ENCODE results near the gene C1QTNF8. TPM values are rescaled to one million over a fixed set of nuclear protein-coding genes. Genes with fewer than 3 reads are reported as not detected.

C1QTNF8 gene
- total RNA-seq, 2 donors from 2014 or later = not detected

DNA sequence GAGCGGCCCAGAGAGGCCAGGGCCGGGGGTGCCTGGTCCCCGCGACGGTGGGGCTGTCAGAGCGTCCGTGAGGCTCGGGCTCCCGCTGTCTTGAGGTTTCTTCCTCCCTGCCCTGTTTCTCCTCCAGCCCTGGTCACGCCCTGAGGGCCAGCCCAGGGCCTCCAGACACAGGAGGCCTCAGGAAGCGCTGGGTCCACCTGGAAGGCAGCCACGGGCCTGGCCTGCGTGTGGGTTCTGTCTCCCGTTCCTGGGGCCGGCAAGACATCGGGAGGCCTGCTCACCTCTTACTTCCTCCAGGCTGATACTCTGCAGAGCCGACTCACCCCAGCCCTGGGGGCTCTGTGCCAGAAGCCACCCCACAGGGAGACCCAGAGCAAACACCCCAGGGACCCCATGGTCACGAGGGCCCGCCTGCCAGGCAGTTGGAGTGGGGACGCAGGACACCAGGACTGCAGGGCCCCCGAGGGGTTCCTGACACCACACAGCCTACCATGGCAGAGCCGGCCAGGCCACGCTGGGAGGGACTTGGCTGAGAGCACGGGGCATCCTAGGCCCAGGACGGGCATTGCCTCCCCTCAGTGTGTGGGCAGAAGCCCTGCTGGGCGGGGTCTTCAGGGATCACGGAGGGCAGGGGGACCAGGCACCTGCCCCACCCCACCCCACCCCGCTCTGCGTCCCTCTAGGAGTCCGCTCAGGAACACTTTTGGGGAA lies 37.9 kb upstream of the C1QTNF8 start:
- no peak for DNase-seq
- H3K9me3 Mint-ChIP-seq = no peaks in the 10 kb centered on the region
- no peaks in the 10 kb centered on the region for H3K4me1 Mint-ChIP-seq (ENCODE audit: low read depth)
- H3K27ac Mint-ChIP-seq = no peak overlapping the region
- ATAC-seq (replicated peaks in 1 of 2) = no peak
- no peaks in the 10 kb centered on the region for H3K27me3 Mint-ChIP-seq (ENCODE audit: low read depth)
- no peak overlapping the region for H3K4me3 Mint-ChIP-seq
- no peaks in the 10 kb centered on the region for H3K36me3 Mint-ChIP-seq (ENCODE audit: insufficient read depth in 2 of 2)

DNA sequence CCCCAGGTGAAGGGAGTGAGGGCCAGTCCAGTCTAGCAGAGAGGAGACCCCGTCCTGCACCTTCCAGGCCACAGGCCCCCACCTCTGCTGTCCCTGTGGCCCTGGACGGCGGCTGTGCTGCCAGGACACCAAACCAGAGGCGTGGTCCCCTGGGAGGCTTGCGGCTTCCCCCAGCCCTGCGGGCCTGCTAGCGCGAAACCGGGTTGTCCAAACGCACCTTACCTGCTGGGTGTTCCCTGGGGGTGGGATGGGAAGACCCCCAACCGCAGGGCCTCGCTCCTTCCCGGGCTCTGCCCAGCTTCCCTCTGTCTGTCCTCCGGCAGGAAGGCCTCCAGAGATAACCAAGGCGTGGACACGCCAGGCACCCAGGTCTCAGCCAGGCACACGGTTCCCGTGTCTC lies 37.2 kb upstream of the C1QTNF8 start:
- DNase-seq (no peak), ATAC-seq (replicated peaks in 1 of 2) (no peak)
- Mint-ChIP-seq H3K4me3 (no peak overlapping the region), H3K36me3 (ENCODE audit: insufficient read depth in 2 of 2) (no peaks in the 10 kb centered on the region), H3K4me1 (ENCODE audit: low read depth) (no peaks in the 10 kb centered on the region), H3K9me3 (no peaks in the 10 kb centered on the region), H3K27ac (no peak overlapping the region), H3K27me3 (ENCODE audit: low read depth) (no peaks in the 10 kb centered on the region)

DNA sequence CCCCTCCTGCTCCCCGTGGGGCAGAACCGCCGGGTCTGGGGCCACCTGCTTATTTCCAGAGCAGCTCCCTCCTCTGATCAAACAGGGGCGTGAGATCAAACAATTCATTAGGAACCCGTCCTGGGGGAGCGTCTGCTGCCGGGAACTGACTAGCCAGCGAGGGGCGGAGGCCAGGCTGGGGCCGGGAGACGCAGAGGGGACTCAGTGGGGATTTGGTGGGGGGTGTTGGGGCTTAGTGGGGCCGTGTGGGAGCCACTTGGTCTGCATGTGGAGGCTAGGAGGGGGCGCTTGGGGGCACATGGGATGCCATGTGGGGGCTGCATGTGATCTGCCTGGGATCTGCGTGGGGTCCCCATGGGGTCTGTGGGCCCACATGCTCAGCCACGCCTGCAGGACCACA lies 36.4 kb upstream of the C1QTNF8 start:
- H3K36me3 Mint-ChIP-seq (ENCODE audit: insufficient read depth in 2 of 2) = no peaks in the 10 kb centered on the region
- H3K4me3 Mint-ChIP-seq = no peak overlapping the region
- DNase-seq (no peak), ATAC-seq (replicated peaks in 1 of 2) (no peak)
- H3K27ac Mint-ChIP-seq = no peak overlapping the region
- H3K9me3 Mint-ChIP-seq = no peaks in the 10 kb centered on the region
- H3K27me3 Mint-ChIP-seq (ENCODE audit: low read depth) = no peaks in the 10 kb centered on the region
- H3K4me1 Mint-ChIP-seq (ENCODE audit: low read depth) = no peaks in the 10 kb centered on the region

DNA sequence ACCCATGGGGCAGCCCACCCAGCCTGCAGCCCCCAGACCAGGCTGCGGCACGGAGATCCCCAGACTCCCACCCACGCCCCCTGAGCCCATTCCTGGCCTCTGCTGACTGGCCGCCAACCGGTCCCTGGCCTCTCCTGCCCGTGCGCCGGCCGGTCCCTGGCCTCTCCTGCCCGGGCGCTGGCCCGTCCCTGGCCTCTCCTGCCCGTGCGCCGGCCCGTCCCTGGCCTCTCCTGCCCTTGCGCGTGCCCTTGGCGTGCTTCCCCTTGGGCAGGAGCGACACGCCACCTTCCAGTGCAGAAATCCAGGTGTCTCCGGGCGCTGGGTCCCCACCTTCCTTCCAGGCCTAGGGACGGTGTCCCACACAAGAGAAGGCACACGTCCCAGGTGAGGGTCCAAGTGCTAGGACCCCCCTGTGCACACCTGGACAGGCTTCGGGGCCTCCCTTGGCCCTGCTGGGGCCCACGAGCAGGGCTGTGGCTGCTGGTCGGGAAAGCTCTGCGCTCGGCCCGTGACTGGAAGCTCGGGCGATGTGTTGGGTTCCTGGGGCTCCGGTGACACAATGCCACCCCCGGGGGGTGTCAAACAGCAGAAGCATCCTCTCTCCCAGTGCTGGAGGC lies 35.4 kb upstream of the C1QTNF8 start:
- Mint-ChIP-seq H3K27me3 (ENCODE audit: low read depth) (no peaks in the 10 kb centered on the region), H3K27ac (no peak overlapping the region), H3K36me3 (ENCODE audit: insufficient read depth in 2 of 2) (no peaks in the 10 kb centered on the region), H3K9me3 (no peaks in the 10 kb centered on the region), H3K4me1 (ENCODE audit: low read depth) (no peaks in the 10 kb centered on the region), H3K4me3 (no peak overlapping the region)
- no peak for DNase-seq
- ATAC-seq (replicated peaks in 1 of 2) = no peak

DNA sequence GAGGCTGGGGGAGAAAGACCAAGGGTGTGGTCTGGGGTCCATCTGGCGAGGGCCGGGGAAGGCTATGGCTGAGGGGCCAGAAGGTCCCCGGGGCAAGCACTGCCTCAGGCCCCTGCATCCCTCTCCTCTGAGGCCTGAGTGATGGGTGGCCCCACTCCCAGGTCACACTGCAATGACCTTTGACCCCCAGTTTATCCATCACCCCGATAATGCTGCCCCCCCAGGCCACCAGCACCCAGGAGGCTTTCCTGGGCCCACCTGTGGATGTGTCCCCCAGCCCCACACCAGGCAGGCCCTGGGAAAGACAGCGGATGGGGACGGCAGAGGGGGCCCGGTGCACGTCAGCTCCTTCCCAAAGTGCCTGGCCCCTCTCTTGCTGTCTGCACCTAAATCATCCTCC lies 34.3 kb upstream of the C1QTNF8 start:
- DNase-seq (no peak), ATAC-seq (replicated peaks in 1 of 2) (no peak)
- no peaks in the 10 kb centered on the region for H3K9me3 Mint-ChIP-seq
- no peaks in the 10 kb centered on the region for H3K27me3 Mint-ChIP-seq (ENCODE audit: low read depth)
- H3K4me3 Mint-ChIP-seq = no peak overlapping the region
- no peak overlapping the region for H3K27ac Mint-ChIP-seq
- H3K4me1 Mint-ChIP-seq (ENCODE audit: low read depth) = no peaks in the 10 kb centered on the region
- H3K36me3 Mint-ChIP-seq (ENCODE audit: insufficient read depth in 2 of 2) = no peaks in the 10 kb centered on the region

DNA sequence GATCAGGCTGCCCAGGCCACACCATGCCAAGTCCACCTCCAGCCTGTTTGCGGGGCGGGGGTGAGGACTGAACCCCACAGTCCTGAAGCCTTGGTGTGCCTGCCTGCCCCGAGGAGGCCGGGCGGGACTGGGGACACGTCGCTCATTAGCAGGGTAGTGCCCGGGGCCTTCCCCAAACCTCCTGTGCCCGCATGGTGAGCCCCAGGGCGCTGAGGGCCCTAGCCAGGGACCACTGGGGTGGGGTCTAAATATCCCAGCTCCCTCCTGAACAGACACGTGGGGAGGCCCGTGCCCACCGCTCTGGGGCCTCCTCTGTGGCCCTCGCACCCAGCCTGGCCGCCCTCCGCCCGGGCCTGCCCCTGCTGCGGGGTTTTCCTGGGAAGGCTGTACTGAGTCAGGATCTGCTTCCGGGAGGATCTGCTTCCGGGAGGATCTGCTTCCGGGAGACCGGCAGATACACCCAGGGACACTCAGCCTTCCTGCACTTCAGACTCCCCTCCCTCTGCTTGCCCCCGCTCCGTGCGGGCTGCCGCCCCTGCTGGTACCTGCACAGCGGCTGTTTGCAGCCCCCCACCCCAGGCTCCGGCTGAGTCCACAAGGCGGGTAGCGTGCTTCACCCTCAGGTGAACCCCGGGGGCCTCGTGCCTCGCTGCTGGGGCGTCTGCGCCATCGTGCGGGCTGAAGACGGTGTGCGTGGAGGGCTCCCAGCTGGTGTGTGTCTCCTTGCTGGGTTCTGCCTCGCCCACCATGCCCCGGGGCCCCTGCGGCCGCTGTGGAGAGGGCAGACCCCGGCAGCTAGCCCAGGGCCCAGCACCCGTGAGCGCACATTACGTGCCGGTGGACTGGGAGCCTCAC lies 33.3 kb upstream of the C1QTNF8 start:
- Mint-ChIP-seq H3K27me3 (ENCODE audit: low read depth) (no peaks in the 10 kb centered on the region), H3K4me3 (no peak overlapping the region), H3K9me3 (no peaks in the 10 kb centered on the region), H3K36me3 (ENCODE audit: insufficient read depth in 2 of 2) (no peaks in the 10 kb centered on the region), H3K4me1 (ENCODE audit: low read depth) (no peaks in the 10 kb centered on the region), H3K27ac (no peak overlapping the region)
- ATAC-seq (replicated peaks in 1 of 2) (no peak), DNase-seq (no peak)

DNA sequence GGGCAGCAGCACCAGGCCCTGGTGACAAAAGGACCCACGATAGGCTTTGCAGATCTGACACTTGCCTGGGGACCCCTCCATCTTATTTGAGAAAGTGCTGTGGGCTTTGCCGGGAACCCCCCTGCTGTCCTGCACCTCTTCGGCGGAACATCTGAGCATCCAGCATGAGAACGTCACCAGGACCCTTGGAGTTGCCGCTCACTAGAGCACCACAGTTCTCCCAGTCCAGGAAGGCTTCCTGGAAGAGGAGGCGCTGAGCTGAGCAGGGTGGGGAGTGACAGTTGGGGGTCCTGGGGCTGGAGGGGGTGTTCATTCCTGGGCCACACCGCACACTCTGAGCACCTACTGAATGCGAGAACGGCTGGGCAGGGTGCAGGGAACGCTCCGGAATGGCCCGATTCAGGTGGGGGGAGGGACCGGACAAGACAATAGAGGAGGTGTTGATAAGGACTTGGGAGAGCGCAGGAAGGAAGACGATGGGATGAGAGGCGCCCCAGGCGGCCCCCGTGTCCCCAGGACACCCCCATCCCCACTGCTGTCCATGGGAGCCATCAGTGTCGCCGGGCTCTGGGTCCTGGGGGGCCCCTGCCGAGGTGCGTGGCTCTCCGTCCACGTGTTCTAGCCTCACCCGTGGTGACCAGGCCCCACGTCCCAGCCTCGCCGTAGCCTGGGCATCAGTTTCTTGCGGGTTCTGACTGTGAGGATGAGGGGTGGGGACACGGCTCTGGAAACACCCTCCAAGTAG lies 32.1 kb upstream of the C1QTNF8 start:
- Mint-ChIP-seq H3K27ac (no peak overlapping the region), H3K36me3 (ENCODE audit: insufficient read depth in 2 of 2) (no peaks in the 10 kb centered on the region), H3K4me1 (ENCODE audit: low read depth) (no peaks in the 10 kb centered on the region), H3K27me3 (ENCODE audit: low read depth) (no peaks in the 10 kb centered on the region), H3K9me3 (no peaks in the 10 kb centered on the region), H3K4me3 (no peak overlapping the region)
- ATAC-seq (replicated peaks in 1 of 2) (no peak), DNase-seq (no peak)

DNA sequence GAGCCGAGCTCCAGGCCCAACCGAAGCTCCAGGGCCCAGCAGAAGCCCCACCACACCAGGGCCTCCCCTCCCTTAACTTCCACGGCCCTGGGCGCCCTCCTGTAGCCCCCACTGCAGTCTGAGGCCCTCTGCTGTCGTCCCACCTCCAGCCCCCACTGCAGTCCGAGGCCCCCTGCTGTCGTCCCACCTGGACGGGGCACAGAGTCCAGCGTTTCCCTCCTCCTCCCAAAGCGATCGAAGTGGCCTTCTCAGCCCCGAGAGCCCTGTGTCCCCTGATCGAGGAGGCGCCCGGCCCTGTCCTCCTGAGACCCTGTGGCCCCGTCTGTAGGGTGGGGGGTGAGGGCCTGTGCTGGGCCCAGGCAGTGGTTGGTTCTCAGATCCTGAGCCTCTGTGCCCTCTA lies 31.1 kb upstream of the C1QTNF8 start:
- no peak overlapping the region for H3K4me3 Mint-ChIP-seq
- H3K27me3 Mint-ChIP-seq (ENCODE audit: low read depth) = no peaks in the 10 kb centered on the region
- no peak for ATAC-seq (replicated peaks in 1 of 2)
- DNase-seq = no peak
- H3K27ac Mint-ChIP-seq = no peak overlapping the region
- no peaks in the 10 kb centered on the region for H3K9me3 Mint-ChIP-seq
- H3K4me1 Mint-ChIP-seq (ENCODE audit: low read depth) = no peaks in the 10 kb centered on the region
- no peaks in the 10 kb centered on the region for H3K36me3 Mint-ChIP-seq (ENCODE audit: insufficient read depth in 2 of 2)

DNA sequence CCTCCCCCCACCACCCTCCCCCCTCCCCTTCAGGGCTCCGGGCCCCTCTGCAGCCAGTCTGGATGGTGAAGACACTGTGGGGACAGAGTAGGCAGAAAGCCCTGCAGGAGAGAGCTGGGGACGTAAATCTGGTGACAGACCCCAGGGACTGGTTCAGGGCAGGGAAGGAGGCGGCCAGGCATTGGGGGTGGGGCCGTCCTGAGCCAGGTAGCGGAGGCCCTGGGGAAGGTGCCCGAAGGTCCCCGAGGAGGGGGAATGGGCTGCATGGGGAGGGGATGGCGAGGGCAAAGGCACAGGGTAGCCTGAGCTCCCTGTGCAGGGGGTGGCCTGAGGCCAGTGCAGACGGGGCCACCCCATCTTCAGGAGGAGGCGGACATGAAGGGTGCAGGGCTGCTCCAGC lies 30.5 kb upstream of the C1QTNF8 start:
- ATAC-seq (replicated peaks in 1 of 2) (no peak), DNase-seq (no peak)
- H3K9me3 Mint-ChIP-seq = no peaks in the 10 kb centered on the region
- no peaks in the 10 kb centered on the region for H3K36me3 Mint-ChIP-seq (ENCODE audit: insufficient read depth in 2 of 2)
- no peaks in the 10 kb centered on the region for H3K4me1 Mint-ChIP-seq (ENCODE audit: low read depth)
- H3K4me3 Mint-ChIP-seq = no peak overlapping the region
- no peaks in the 10 kb centered on the region for H3K27me3 Mint-ChIP-seq (ENCODE audit: low read depth)
- no peak overlapping the region for H3K27ac Mint-ChIP-seq

DNA sequence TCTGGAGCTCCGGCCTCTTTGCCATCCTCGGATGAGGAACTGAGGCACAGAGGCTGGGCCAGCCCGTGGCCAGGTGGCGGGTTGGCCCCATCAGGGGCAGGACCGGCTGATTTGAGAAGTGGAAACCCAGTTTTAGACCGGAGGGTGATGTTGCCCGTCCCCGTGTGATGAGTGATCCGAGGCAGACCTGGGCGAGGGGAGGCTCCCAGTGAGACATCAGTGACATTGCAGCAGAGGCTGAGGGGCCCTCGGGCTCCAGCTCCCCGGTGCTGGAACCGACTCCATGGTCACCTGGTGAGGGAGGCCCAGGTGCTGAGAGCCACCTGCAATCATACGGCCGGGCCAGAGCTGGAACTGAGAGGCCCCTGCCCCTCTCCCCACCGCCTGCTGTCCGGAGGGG lies 30.0 kb upstream of the C1QTNF8 start:
- Mint-ChIP-seq H3K36me3 (ENCODE audit: insufficient read depth in 2 of 2) (no peaks in the 10 kb centered on the region), H3K4me1 (ENCODE audit: low read depth) (no peaks in the 10 kb centered on the region), H3K27me3 (ENCODE audit: low read depth) (no peaks in the 10 kb centered on the region), H3K27ac (no peak overlapping the region), H3K4me3 (no peak overlapping the region), H3K9me3 (no peaks in the 10 kb centered on the region)
- DNase-seq = no peak
- no peak for ATAC-seq (replicated peaks in 1 of 2)

DNA sequence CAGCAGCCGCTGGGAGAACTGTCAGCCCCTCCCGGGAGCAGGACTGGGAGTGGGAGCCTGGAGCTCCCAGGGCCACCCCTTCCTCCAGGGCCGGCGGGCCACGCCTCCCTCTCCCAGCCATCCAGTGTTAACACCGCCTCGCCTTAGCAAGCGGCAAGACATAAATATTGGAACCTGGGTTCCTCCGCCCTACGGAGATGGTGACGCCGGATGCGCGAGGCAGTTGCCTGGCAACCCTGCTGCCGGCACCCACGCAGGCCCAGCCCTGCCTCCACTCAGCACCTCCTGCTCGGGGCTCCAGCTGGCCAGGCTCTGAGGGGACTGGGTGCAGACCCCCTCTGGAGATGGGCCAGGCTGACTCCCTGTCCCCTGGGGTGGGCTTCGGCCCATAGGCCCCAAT lies 29.4 kb upstream of the C1QTNF8 start:
- H3K27ac Mint-ChIP-seq = no peak overlapping the region
- DNase-seq = peak; percentile 12 to 20

DNA sequence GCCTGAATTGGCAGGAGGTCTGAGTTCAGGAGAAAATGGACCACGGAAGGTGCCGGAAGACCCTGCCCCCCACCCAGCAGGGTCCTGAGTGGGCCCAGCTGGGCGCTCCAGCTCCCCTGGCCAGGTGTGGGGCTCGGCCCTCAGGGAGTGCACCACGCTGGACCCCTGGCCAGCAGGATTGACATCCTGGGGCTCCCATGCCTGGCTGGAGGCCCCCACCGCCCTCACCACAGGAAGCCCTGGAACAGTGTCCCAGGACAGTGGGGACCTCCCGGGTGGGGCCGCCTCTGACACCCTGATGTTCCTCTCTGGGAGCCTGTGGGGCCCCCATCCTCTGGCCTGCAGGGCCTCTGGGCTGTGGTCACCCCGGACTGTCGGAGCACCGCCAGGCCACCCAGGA lies 28.8 kb upstream of the C1QTNF8 start:
- Mint-ChIP-seq H3K9me3 (no peaks in the 10 kb centered on the region), H3K27me3 (ENCODE audit: low read depth) (no peaks in the 10 kb centered on the region), H3K4me3 (no peak overlapping the region), H3K27ac (no peak overlapping the region), H3K36me3 (ENCODE audit: insufficient read depth in 2 of 2) (no peaks in the 10 kb centered on the region), H3K4me1 (ENCODE audit: low read depth) (no peaks in the 10 kb centered on the region)
- ATAC-seq (replicated peaks in 1 of 2) (no peak), DNase-seq (no peak)

More for the DNA sequence above, 29.4 kb upstream of the C1QTNF8 start:
- peak; percentile 45 to 47 for ATAC-seq (replicated peaks in 1 of 2)
- Mint-ChIP-seq H3K9me3 (no peaks in the 10 kb centered on the region), H3K4me1 (ENCODE audit: low read depth) (no peaks in the 10 kb centered on the region), H3K36me3 (ENCODE audit: insufficient read depth in 2 of 2) (no peaks in the 10 kb centered on the region), H3K4me3 (no peak overlapping the region), H3K27me3 (ENCODE audit: low read depth) (no peaks in the 10 kb centered on the region)

DNA sequence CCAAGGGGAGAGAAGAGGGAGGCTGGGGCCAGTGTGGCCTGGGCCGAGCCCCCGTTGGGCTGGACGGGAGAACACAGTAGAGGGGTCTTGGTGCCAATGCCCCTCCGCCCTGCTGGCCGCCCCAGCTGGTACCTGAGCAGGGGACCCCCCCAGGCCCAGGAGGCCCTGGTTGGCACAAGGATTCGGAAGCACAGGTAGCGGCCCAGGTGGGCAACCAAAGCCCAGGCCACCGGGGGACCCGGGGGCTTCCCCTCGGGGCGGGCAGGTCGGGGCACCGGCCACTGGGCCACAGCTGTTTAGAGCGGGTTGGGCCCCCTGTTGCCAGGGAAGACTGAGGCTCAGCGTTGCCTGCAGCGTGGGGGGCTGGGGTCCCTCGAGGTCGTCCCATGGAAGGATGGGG lies 28.2 kb upstream of the C1QTNF8 start:
- H3K36me3 Mint-ChIP-seq (ENCODE audit: insufficient read depth in 2 of 2) = no peaks in the 10 kb centered on the region
- H3K4me1 Mint-ChIP-seq (ENCODE audit: low read depth) = no peaks in the 10 kb centered on the region
- H3K4me3 Mint-ChIP-seq = no peak overlapping the region
- no peak overlapping the region for H3K27ac Mint-ChIP-seq
- no peaks in the 10 kb centered on the region for H3K9me3 Mint-ChIP-seq
- no peak for ATAC-seq (replicated peaks in 1 of 2)
- DNase-seq = no peak
- no peaks in the 10 kb centered on the region for H3K27me3 Mint-ChIP-seq (ENCODE audit: low read depth)

All from activated T-cell treated with anti-CD3 and anti-CD28 coated beads, Interleukin-2, amount 50 U/mL, for 72 hours (primary cell).